GM21529 (cell line): Measurements from ENCODE around the gene TMEM89.

Source experiments
- ATAC-seq: cut with Tn5 transposase; IDR thresholded peaks from one replicate; pipeline ENCODE4 v1.9.1; 2021; ENCODE audit not compliant: unreplicated experiment

Gene TMEM89

GRCh38 chr3:48642605-48643004 lies 21.0 kb upstream of the TMEM89 start:
- no peak for ATAC-seq

GRCh38 chr3:48641396-48641795 lies 19.8 kb upstream of the TMEM89 start:
- ATAC-seq = no peak

- no peak for ATAC-seq
Measured at GRCh38 chr3:48639944-48640606, 18.5 kb upstream of the TMEM89 start.

GRCh38 chr3:48637305-48637704 lies 15.7 kb upstream of the TMEM89 start:
- no peak for ATAC-seq

GRCh38 chr3:48636149-48636655 lies 14.6 kb upstream of the TMEM89 start:
- no peak for ATAC-seq

- peak; percentile 88 for ATAC-seq
Measured at GRCh38 chr3:48635222-48636021, 13.9 kb upstream of the TMEM89 start, which contains the start of gene SLC26A6. Gene SLC26A6, minus strand, starts transcription at chr3:48635461. Its CDS starts 68 bp downstream, at chr3:48635393.

GRCh38 chr3:48634661-48635221 lies 13.2 kb upstream of the TMEM89 start:
- ATAC-seq = peak; percentile 25

GRCh38 chr3:48633743-48634142 lies 12.2 kb upstream of the TMEM89 start:
- no peak for ATAC-seq

GRCh38 chr3:48633256-48633655 lies 11.7 kb upstream of the TMEM89 start:
- no peak for ATAC-seq

- ATAC-seq = no peak
Measured at GRCh38 chr3:48631516-48632448, 10.2 kb upstream of the TMEM89 start.

GRCh38 chr3:48630833-48631232 lies 9.3 kb upstream of the TMEM89 start:
- no peak for ATAC-seq

- ATAC-seq = no peak
Measured at GRCh38 chr3:48630407-48630806, 8.8 kb upstream of the TMEM89 start.

- no peak for ATAC-seq
Measured at GRCh38 chr3:48629894-48630293, 8.3 kb upstream of the TMEM89 start.

- no peak for ATAC-seq
Measured at GRCh38 chr3:48628277-48629017, 6.9 kb upstream of the TMEM89 start.

GRCh38 chr3:48625600-48625999 lies 4.0 kb upstream of the TMEM89 start:
- no peak for ATAC-seq

- no peak for ATAC-seq
Measured at GRCh38 chr3:48624767-48625166, 3.2 kb upstream of the TMEM89 start.

- ATAC-seq = no peak
Measured at GRCh38 chr3:48623851-48624547, 2.4 kb upstream of the TMEM89 start.

- ATAC-seq = no peak
Measured at GRCh38 chr3:48619541-48620524, 1.7 kb downstream of the TMEM89 start.
